Fibroblast of skin of right quadriceps (primary cell): Measurements from ENCODE around the gene MRPL23.

Source experiments
- DNase-seq: peaks from one replicate; pipeline ENCODE4 v3.0.0-alpha.2; 2013

Gene MRPL23

DNA sequence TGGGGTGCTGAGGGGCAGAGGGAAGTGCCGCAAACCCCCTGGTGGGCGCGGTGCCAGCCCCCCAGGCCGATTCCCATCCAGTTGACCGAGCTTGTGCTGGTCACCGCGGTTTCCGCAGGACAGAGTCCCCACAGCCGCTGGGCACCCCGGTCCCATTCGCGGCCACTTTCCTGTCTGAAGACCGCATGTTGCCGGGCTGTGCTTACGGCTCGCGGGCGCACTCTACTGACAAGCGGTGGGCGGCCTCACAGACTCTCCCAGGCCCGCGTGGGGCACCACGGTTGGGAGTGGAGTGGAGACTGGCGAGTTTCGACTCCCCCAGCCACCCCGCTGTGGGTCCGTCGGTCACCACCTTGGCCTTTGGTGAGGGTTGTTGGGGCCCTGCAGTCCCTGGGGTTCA is 51.2 kb downstream of the MRPL23 start:
- DNase-seq: no peak

DNA sequence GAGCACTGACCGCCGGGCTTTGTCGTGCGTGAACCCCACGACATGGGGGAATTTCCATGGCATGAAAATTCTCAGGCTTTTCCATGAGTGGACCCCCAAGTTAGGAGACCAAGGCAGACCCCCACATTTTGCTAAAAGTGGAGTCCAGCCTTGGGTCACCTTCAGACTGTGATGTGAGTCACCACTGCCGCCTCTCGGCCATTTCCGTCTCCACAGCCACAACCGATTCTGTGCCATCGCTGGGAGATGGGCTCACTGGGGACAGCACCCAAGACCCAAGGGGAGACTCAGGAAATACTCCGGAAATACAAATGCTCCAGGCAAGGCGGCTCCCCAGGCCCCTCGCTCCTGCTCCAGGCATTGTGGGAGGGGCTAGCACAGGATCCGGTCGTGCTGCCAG is 51.7 kb downstream of the MRPL23 start:
- no peak for DNase-seq

DNA sequence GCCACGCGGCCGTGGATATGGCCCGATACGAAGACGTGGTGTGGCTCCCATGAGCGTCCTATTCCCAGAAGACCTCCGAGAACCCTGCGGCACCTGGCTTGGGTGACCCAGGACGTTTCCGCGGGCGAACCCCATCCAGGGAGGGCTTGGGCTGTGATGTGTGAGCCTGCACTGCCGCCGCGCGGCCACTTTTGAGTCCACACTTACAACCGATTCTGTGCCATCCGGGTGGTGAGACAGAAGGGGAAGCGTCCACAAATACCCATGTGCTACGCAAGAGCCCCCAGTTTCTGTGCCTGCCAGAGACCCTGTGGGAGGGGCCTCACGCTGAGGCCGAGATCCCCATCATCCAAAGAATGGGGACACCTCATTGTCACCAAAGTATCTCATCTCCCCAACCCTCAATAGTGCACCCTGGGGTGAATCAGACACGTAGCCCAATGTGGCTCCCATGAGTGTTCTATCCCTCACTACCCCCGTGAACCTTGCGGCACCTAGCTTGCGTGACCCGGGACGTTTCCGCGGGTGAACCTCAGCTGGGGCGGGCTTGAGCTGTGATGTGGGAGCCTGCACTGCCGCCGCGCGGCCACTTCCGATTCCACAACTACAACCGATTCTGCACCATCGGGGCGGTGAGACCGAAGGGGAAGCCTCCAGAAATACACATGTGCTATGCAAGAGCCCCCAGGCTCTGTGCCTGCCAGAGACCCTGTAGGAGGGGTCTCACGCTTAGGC is 55.1 kb downstream of the MRPL23 start:
- DNase-seq: no peak

DNA sequence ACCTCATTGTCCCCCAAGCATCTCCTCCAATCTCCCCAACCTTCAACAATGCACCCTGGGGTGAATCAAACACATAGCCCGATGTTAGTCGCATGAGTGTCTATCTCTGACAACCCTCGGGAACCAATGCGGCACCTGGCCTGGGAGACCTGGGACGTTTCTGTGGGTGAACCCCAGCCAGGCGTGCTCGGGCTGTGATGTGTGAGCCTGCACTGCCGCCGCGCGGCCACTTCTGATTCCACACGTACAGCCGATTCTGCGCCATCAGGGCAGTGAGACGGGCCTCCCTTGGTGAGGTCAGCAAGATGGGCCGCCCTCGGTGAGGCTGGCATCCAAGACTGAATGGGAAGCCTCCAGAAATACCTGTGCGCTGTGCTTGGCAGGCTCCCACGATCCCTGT is 55.7 kb downstream of the MRPL23 start:
- DNase-seq: no peak

DNA sequence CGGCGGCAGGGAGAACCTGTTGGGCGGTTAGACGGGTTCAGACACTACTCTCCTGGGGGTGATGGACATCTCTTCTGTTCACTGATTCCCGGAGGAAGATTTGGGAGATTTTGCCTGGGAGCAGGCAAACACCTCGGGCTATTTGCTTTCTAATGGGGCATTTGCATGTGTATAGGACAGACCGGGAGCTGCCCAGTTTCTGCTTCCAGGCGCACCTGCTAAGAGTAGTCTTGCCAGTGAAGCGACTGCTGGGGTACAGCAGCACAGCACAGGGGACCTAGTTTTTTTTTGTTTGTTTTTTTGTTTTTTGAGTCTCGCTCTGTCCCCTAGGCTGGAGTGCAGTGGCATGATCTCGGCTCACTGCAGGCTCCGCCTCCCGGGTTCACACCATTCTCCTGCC is 57.3 kb downstream of the MRPL23 start:
- no peak for DNase-seq
